Gastrocnemius medialis (tissue), 4 donors: ENCODE results near the gene KRT20. TPM values are rescaled to one million over a fixed set of nuclear protein-coding genes. Genes with fewer than 3 reads are reported as not detected.

Source experiments
- ATAC-seq, 2 donors: fragments of 150-250 bp; one replicate each; pipeline ENCODE4 v1.9.1; 2016
- DNase-seq, 2 donors: peaks; one replicate each; pipeline ENCODE4 v3.0.0-alpha.2; 2019
- H3K27ac ChIP-seq, 4 donors: fragments of 200-600 bp; sonication (generic); 1 replicate in 1 of 4; 2 replicates in 3 of 4; pipeline ENCODE4 v1.5.1; 2016 to 2018; ENCODE audit warnings: mild to moderate bottlenecking in 2 of 4, moderate library complexity in 1 of 4
- H3K27me3 ChIP-seq, 3 donors: fragments of 200-600 bp; sonication (generic) in 2 of 3; 1 replicate in 1 of 3; 2 replicates in 2 of 3; pipeline versions ENCODE4 v1.5.1 to v1.6.0; 2016 to 2019; ENCODE audit warnings: mild to moderate bottlenecking in 1 of 3, moderate library complexity in 1 of 3
- H3K36me3 ChIP-seq, 2 donors: fragments of 200-600 bp; sonication (generic) in 1 of 2; one replicate each; pipeline ENCODE4 v1.5.1; 2017 to 2018
- H3K4me1 ChIP-seq, 2 donors: fragments of 200-600 bp; sonication (generic) in 1 of 2; one replicate each; pipeline ENCODE4 v1.5.1; 2016 to 2017; ENCODE audit warnings: mild to moderate bottlenecking in 2 of 2
- H3K4me3 ChIP-seq, 4 donors: fragments of 200-600 bp; sonication (generic) in 3 of 4; 1 replicate in 1 of 4; 2 replicates in 3 of 4; pipeline ENCODE4 v1.5.1; 2016 to 2019; ENCODE audit warnings: mild to moderate bottlenecking in 2 of 4
- H3K9me3 ChIP-seq, 3 donors: fragments of 200-600 bp; sonication (generic) in 2 of 3; 1 replicate in 1 of 3; 2 replicates in 2 of 3; pipeline ENCODE4 v1.5.1; 2016 to 2019
- CTCF ChIP-seq, 5 experiments: fragments of 450-650 bp in 3 of 5; fragments of 200-600 bp in 2 of 5; sonication (generic) in 2 of 5; IDR thresholded peaks in 4 of 5; conservative IDR thresholded peaks in 1 of 5; 1 replicate in 4 of 5; 2 replicates in 1 of 5; pipeline ENCODE4 v1.5.1; 2016 to 2019; ENCODE audit warnings: antibody characterized with exemption in 5 of 5, mild to moderate bottlenecking in 3 of 5, moderate library complexity in 3 of 5
- POLR2A ChIP-seq, 2 donors: fragments of 450-650 bp; IDR thresholded peaks; one replicate each; pipeline ENCODE4 v1.6.1; 2017; ENCODE audit warnings: antibody characterized with exemption in 2 of 2, mild to moderate bottlenecking in 2 of 2, moderate library complexity in 2 of 2
- in situ Hi-C, 4 donors: fragments of 200-750 bp; cut with MboI; loops; one replicate each; pipeline versions ENCODE4 v1.15.0 to v1.8.0; 2017; ENCODE audit warnings: low sequenced_read_pairs in 4 of 4
- intact Hi-C: fragments of 100-400 bp; cut with DNase I; formaldehyde crosslinking; loops from one replicate; pipeline ENCODE4 v1.15.1; 2023; ENCODE audit warnings: low total_unique reads
- total RNA-seq, 4 donors: library from RNA; depleted of rRNA; stranded (reverse); fragments of >200 nt; gene quantifications; one replicate each; pipeline versions ENCODE4 v1.1.0 to v1.2.3, GENCODE V29; 2016

KRT20 gene
- total RNA-seq, 4 donors from 2014 or later, result 2.7 TPM; not detected in 3

GRCh38 chr17:40846515-40847144 is 38.4 kb downstream of the KRT20 start:
- ATAC-seq, result no peak
- no peak for DNase-seq
- intact Hi-C loops (no loop called here), in situ Hi-C loops (no loop called here)
- H3K27ac ChIP-seq, result no peak overlapping the region
- H3K4me3 ChIP-seq, result no peak overlapping the region
- no peaks in the 10 kb centered on the region for H3K36me3 ChIP-seq
- no peaks in the 10 kb centered on the region for H3K27me3 ChIP-seq
- no peaks in the 10 kb centered on the region for H3K9me3 ChIP-seq
- H3K4me1 ChIP-seq, result no peaks in the 10 kb centered on the region
- TF ChIP-seq CTCF (IDR thresholded peaks at IDR 0.05 in 4 of 5, conservative IDR thresholded peaks at IDR 0.05 in 1 of 5) (no peak), POLR2A (IDR thresholded peaks at IDR 0.05) (no peak)

- H3K27ac ChIP-seq, result no peak overlapping the region
- in situ Hi-C loops (no loop called here), intact Hi-C loops (no loop called here)
- H3K9me3 ChIP-seq, result no peaks in the 10 kb centered on the region
- DNase-seq, result no peak
- no peak for ATAC-seq
- no peaks in the 10 kb centered on the region for H3K27me3 ChIP-seq
- no peak for TF ChIP-seq POLR2A (IDR thresholded peaks at IDR 0.05)
- no peak for TF ChIP-seq CTCF (IDR thresholded peaks at IDR 0.05 in 4 of 5, conservative IDR thresholded peaks at IDR 0.05 in 1 of 5)
- no peaks in the 10 kb centered on the region for H3K36me3 ChIP-seq
- H3K4me1 ChIP-seq, result no peaks in the 10 kb centered on the region
- no peak overlapping the region for H3K4me3 ChIP-seq
These were observed 40.4 kb downstream of the KRT20 start for GRCh38 chr17:40844671-40845107.

- ATAC-seq, result no peak
- intact Hi-C loops (no loop called here), in situ Hi-C loops (no loop called here)
- TF ChIP-seq CTCF (IDR thresholded peaks at IDR 0.05 in 4 of 5, conservative IDR thresholded peaks at IDR 0.05 in 1 of 5), result no peak
- no peak for TF ChIP-seq POLR2A (IDR thresholded peaks at IDR 0.05)
- H3K27me3 ChIP-seq, result no peaks in the 10 kb centered on the region
- H3K36me3 ChIP-seq, result no peaks in the 10 kb centered on the region
- no peaks in the 10 kb centered on the region for H3K9me3 ChIP-seq
- H3K4me1 ChIP-seq, result no peaks in the 10 kb centered on the region
- no peak for DNase-seq
- no peak overlapping the region for H3K4me3 ChIP-seq
- no peak overlapping the region for H3K27ac ChIP-seq
These were observed 41.8 kb downstream of the KRT20 start for GRCh38 chr17:40843242-40843641.

- Histone ChIP-seq H3K27ac (no peak overlapping the region), H3K4me1 (no peaks in the 10 kb centered on the region), H3K9me3 (no peaks in the 10 kb centered on the region), H3K36me3 (no peaks in the 10 kb centered on the region), H3K27me3 (no peaks in the 10 kb centered on the region), H3K4me3 (no peak overlapping the region)
- DNase-seq, result no peak
- in situ Hi-C loops (no loop called here), intact Hi-C loops (no loop called here)
- no peak for ATAC-seq
- TF ChIP-seq POLR2A (IDR thresholded peaks at IDR 0.05) (no peak), CTCF (IDR thresholded peaks at IDR 0.05 in 4 of 5, conservative IDR thresholded peaks at IDR 0.05 in 1 of 5) (no peak)
These were observed 43.8 kb downstream of the KRT20 start for GRCh38 chr17:40841246-40841645.

GRCh38 chr17:40839194-40839593 is 45.8 kb downstream of the KRT20 start:
- no peaks in the 10 kb centered on the region for H3K9me3 ChIP-seq
- in situ Hi-C loops (no loop called here), intact Hi-C loops (no loop called here)
- H3K27me3 ChIP-seq, result no peaks in the 10 kb centered on the region
- DNase-seq (no peak), ATAC-seq (no peak)
- H3K27ac ChIP-seq, result no peak overlapping the region
- no peaks in the 10 kb centered on the region for H3K36me3 ChIP-seq
- TF ChIP-seq POLR2A (IDR thresholded peaks at IDR 0.05) (no peak), CTCF (IDR thresholded peaks at IDR 0.05 in 4 of 5, conservative IDR thresholded peaks at IDR 0.05 in 1 of 5) (no peak)
- H3K4me1 ChIP-seq, result no peaks in the 10 kb centered on the region
- H3K4me3 ChIP-seq, result no peak overlapping the region
